GM23338 (cell line): Measurements from ENCODE around the gene ARPP21. TPM values are rescaled to one million over a fixed set of nuclear protein-coding genes. Genes with fewer than 3 reads are reported as not detected.

Experiments used
- ATAC-seq: fragments of 200-7000 bp; cut with Tn5 transposase; 3 replicates; pipeline ENCODE4 v1.9.1; 2020
- DNase-seq: peaks from one replicate; pipeline ENCODE4 v3.0.0-alpha.2; 2015; ENCODE audit warnings: low spot score
- H2AFZ ChIP-seq: fragments of 200-600 bp; sonication (generic); 2 replicates; pipeline ENCODE4 v1.8.0; 2016; ENCODE audit warnings: antibody characterized with exemption, mild to moderate bottlenecking, moderate library complexity
- H3F3A ChIP-seq: fragments of 200-600 bp; sonication (generic); replicated peaks from 2 replicates; pipeline ENCODE4 v1.8.0; 2017; ENCODE audit warnings: antibody characterized with exemption, mixed run types, low read depth
- H3K27ac ChIP-seq: fragments of 200-600 bp; sonication (generic); 2 replicates; pipeline ENCODE4 v1.6.1; 2016; ENCODE audit warnings: low read depth
- H3K27me3 ChIP-seq: fragments of 200-600 bp; sonication (generic); 2 replicates; pipeline ENCODE4 v1.8.0; 2016; ENCODE audit warnings: mild to moderate bottlenecking, mixed run types, moderate library complexity; ENCODE audit not compliant: insufficient read depth
- H3K36me3 ChIP-seq: fragments of 200-600 bp; sonication (generic); 2 replicates; pipeline ENCODE4 v1.8.0; 2016; ENCODE audit warnings: mild to moderate bottlenecking; ENCODE audit not compliant: insufficient read depth
- H3K4me1 ChIP-seq: fragments of 200-600 bp; sonication (generic); 2 replicates; pipeline ENCODE4 v1.8.0; 2016; ENCODE audit warnings: mild to moderate bottlenecking, moderate library complexity; ENCODE audit not compliant: insufficient read depth
- H3K4me2 ChIP-seq: fragments of 200-600 bp; sonication (generic); 2 replicates; pipeline ENCODE4 v1.7.1; 2017; ENCODE audit warnings: mixed run types
- H3K4me3 ChIP-seq: fragments of 200-600 bp; sonication (generic); 2 replicates; pipeline ENCODE4 v1.6.1; 2016; ENCODE audit warnings: mixed run types
- H3K79me2 ChIP-seq: fragments of 200-600 bp; sonication (generic); replicated peaks from 2 replicates; pipeline ENCODE4 v1.8.0; 2017; ENCODE audit warnings: mild to moderate bottlenecking; ENCODE audit not compliant: insufficient read depth
- H3K9me2 ChIP-seq: fragments of 200-600 bp; sonication (generic); 2 replicates; pipeline ENCODE4 v1.8.0; 2017; ENCODE audit not compliant: insufficient read depth
- H4K20me1 ChIP-seq: fragments of 200-600 bp; sonication (generic); replicated peaks from 2 replicates; pipeline ENCODE4 v1.8.0; 2017; ENCODE audit warnings: mild to moderate bottlenecking; ENCODE audit not compliant: insufficient read depth
- H3K27ac Mint-ChIP-seq: 2 replicates; pipeline ENCODE4 v1.8.0; 2020; ENCODE audit warnings: inconsistent platforms, mild to moderate bottlenecking, moderate library complexity, mixed read lengths
- H3K27me3 Mint-ChIP-seq: 3 replicates; pipeline ENCODE4 v1.8.0; 2022; ENCODE audit warnings: low read depth, mild to moderate bottlenecking, moderate library complexity, mixed read lengths, inconsistent platforms; ENCODE audit not compliant: insufficient read depth, poor library complexity
- H3K36me3 Mint-ChIP-seq: 3 replicates; pipeline ENCODE4 v1.8.0; 2021; ENCODE audit warnings: low read depth, mild to moderate bottlenecking, inconsistent platforms, moderate library complexity, mixed read lengths
- H3K4me1 Mint-ChIP-seq: 3 replicates; pipeline ENCODE4 v1.8.0; 2020; ENCODE audit warnings: mild to moderate bottlenecking, inconsistent platforms, mixed read lengths
- H3K4me3 Mint-ChIP-seq: 3 replicates; pipeline ENCODE4 v1.8.0; 2021; ENCODE audit warnings: moderate library complexity, mild to moderate bottlenecking, inconsistent platforms, mixed read lengths
- H3K9me3 Mint-ChIP-seq: 3 replicates; pipeline ENCODE4 v1.8.0; 2020; ENCODE audit warnings: moderate library complexity, mild to moderate bottlenecking, inconsistent platforms, mixed read lengths
- CREB1 ChIP-seq: fragments of 250-450 bp; sonication (Bioruptor Pico); IDR thresholded peaks from 2 replicates; pipeline ENCODE4 v1.5.0; 2020; ENCODE audit warnings: low read depth, mild to moderate bottlenecking, moderate library complexity
- CTCF ChIP-seq, 2 experiments: fragments of 200-600 bp in 1 of 2; sonication (generic) in 1 of 2; conservative IDR thresholded peaks; 2 replicates each; pipeline versions ENCODE4 v1.5.1 to v1.6.1; 2016 to 2017; ENCODE audit warnings: antibody characterized with exemption in 2 of 2, low read depth in 2 of 2, mild to moderate bottlenecking in 2 of 2, moderate library complexity in 1 of 2
- ETS1 ChIP-seq: IDR thresholded peaks from 2 replicates; pipeline ENCODE4 v1.6.1; 2016; ENCODE audit warnings: antibody characterized with exemption
- EZH2 ChIP-seq: fragments of 200-600 bp; sonication (generic); IDR thresholded peaks from one replicate; pipeline ENCODE4 v1.8.0; 2017; ENCODE audit warnings: antibody characterized with exemption, mild to moderate bottlenecking, low read depth; ENCODE audit not compliant: unreplicated experiment
- EZH2phosphoT487 ChIP-seq: fragments of 200-600 bp; sonication (generic); IDR thresholded peaks from one replicate; pipeline ENCODE4 v1.8.1; 2018; ENCODE audit warnings: antibody characterized with exemption; ENCODE audit not compliant: unreplicated experiment
- JUNB ChIP-seq: IDR thresholded peaks from one replicate; pipeline ENCODE4 v1.6.1; 2016; ENCODE audit warnings: antibody characterized with exemption; ENCODE audit not compliant: unreplicated experiment
- NANOG ChIP-seq: IDR thresholded peaks from 2 replicates; pipeline ENCODE4 v1.6.1; 2016; ENCODE audit warnings: antibody characterized with exemption, borderline replicate concordance
- POLR2AphosphoS5 ChIP-seq: IDR thresholded peaks from 2 replicates; pipeline ENCODE4 v1.6.1; 2016; ENCODE audit warnings: antibody characterized with exemption, low read depth
- STAT1 ChIP-seq: IDR thresholded peaks from one replicate; pipeline ENCODE4 v1.6.1; 2016; ENCODE audit warnings: antibody characterized with exemption; ENCODE audit not compliant: unreplicated experiment
- ZNF114 ChIP-seq: fragments of 250-450 bp; sonication (Bioruptor Pico); IDR thresholded peaks from 2 replicates; pipeline ENCODE4 v1.5.0; 2020; ENCODE audit warnings: mild to moderate bottlenecking, moderate library complexity
- ZNF331 ChIP-seq: fragments of 250-450 bp; sonication (Bioruptor Pico); IDR thresholded peaks from 2 replicates; pipeline ENCODE4 v1.5.0; 2020; ENCODE audit warnings: low read depth, mild to moderate bottlenecking, moderate library complexity
- ZNF462 ChIP-seq: fragments of 250-450 bp; sonication (Bioruptor Pico); IDR thresholded peaks from 2 replicates; pipeline ENCODE4 v1.5.0; 2020; ENCODE audit warnings: mild to moderate bottlenecking, moderate library complexity
- polyA plus RNA-seq: library from polyadenylated mRNA; unstranded; fragments of >200 nt; fragmentation: Nextera tagmentation; extraction: Ambion mirVana; gene quantifications from 2 replicates; pipeline ENCODE4 v1.2.1, GENCODE V29; 2016
- total RNA-seq: library from RNA; depleted of rRNA; stranded (reverse); fragments of >200 nt; shearing (Covaris generic); gene quantifications from 2 replicates; pipeline ENCODE4 v1.2.3, GENCODE V29; 2014
- TF ChIP-seq, protein P1 (sequence below): IDR thresholded peaks from one replicate; pipeline ENCODE4 v1.6.1; 2018; ENCODE audit warnings: antibody characterized with exemption; ENCODE audit not compliant: unreplicated experiment

ARPP21 gene
- total and polyA plus RNA-seq, 2 experiments from 2014 or later = not detected

- no peaks in the 10 kb centered on the region for H3K27me3 ChIP-seq
- H4K20me1 ChIP-seq = no peaks in the 10 kb centered on the region
- H3K27ac ChIP-seq = no peak overlapping the region
- no peak overlapping the region for H3K4me2 ChIP-seq
- H3K79me2 ChIP-seq = no peaks in the 10 kb centered on the region
- no peaks in the 10 kb centered on the region for H3K9me2 ChIP-seq
- Mint-ChIP-seq H3K4me3 (no peak overlapping the region), H3K4me1 (no peaks in the 10 kb centered on the region), H3K27me3 (no peaks in the 10 kb centered on the region), H3K27ac (no peak overlapping the region), H3K36me3 (no peaks in the 10 kb centered on the region), H3K9me3 (no peaks in the 10 kb centered on the region; the same call in 1 of the 3 replicates)
- no peaks in the 10 kb centered on the region for H3F3A ChIP-seq
- no peaks in the 10 kb centered on the region for H3K36me3 ChIP-seq
- no peak overlapping the region for H2AFZ ChIP-seq
- ATAC-seq (no peak), DNase-seq (no peak)
- H3K4me3 ChIP-seq = no peak overlapping the region
- no peak for TF ChIP-seq ZNF462 (CRISPR knock-in tag)
- TF ChIP-seq CREB1 (CRISPR knock-in tag) = no peak
- no peak for TF ChIP-seq ZNF331
- no peak for TF ChIP-seq STAT1
- no peak for TF ChIP-seq EZH2phosphoT487
- no peak for TF ChIP-seq ETS1
- TF ChIP-seq NANOG = no peak
- no peak for TF ChIP-seq POLR2AphosphoS5
- TF ChIP-seq EZH2 = no peak
- TF ChIP-seq ZNF114 (CRISPR knock-in tag) = no peak
- TF ChIP-seq JUNB = no peak
- TF ChIP-seq, protein P1, sequence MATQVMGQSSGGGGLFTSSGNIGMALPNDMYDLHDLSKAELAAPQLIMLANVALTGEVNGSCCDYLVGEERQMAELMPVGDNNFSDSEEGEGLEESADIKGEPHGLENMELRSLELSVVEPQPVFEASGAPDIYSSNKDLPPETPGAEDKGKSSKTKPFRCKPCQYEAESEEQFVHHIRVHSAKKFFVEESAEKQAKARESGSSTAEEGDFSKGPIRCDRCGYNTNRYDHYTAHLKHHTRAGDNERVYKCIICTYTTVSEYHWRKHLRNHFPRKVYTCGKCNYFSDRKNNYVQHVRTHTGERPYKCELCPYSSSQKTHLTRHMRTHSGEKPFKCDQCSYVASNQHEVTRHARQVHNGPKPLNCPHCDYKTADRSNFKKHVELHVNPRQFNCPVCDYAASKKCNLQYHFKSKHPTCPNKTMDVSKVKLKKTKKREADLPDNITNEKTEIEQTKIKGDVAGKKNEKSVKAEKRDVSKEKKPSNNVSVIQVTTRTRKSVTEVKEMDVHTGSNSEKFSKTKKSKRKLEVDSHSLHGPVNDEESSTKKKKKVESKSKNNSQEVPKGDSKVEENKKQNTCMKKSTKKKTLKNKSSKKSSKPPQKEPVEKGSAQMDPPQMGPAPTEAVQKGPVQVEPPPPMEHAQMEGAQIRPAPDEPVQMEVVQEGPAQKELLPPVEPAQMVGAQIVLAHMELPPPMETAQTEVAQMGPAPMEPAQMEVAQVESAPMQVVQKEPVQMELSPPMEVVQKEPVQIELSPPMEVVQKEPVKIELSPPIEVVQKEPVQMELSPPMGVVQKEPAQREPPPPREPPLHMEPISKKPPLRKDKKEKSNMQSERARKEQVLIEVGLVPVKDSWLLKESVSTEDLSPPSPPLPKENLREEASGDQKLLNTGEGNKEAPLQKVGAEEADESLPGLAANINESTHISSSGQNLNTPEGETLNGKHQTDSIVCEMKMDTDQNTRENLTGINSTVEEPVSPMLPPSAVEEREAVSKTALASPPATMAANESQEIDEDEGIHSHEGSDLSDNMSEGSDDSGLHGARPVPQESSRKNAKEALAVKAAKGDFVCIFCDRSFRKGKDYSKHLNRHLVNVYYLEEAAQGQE = no peak
- TF ChIP-seq CTCF (conservative IDR thresholded peaks at IDR 0.05; ENCODE audit: low read depth in 2 of 2) = no peak
- no peaks in the 10 kb centered on the region for H3K4me1 ChIP-seq
Observed at GRCh38 chr3:35814531-35814930, 175.2 kb downstream of the ARPP21 start.
